ENCODE results near the gene VAMP7.

GRCh38 chrX:155896512-155896911 lies 15.4 kb downstream of the VAMP7 start:
- TF ChIP-seq CTCF (conservative IDR thresholded peaks at IDR 0.05 in 1 of 2, IDR thresholded peaks at IDR 0.05 in 1 of 2; ENCODE audit: extremely low read depth in 1 of 2, insufficient read depth in 1 of 2, low read depth in 1 of 2, low read length in 2 of 2) (no peak), EZH2 (IDR thresholded peaks at IDR 0.05; ENCODE audit: borderline replicate concordance, low read length) (no peak)
